Stomach (tissue), 4 donors: ENCODE measurements around the gene TBC1D3B.

Source experiments
- CTCF ChIP-seq, 7 experiments: fragments of 450-650 bp in 4 of 7; fragments of 200-600 bp in 3 of 7; sonication (generic) in 3 of 7; IDR thresholded peaks; one replicate each; pipeline ENCODE4 v1.5.1; 2016 to 2019; ENCODE audit warnings: antibody characterized with exemption in 7 of 7, control low read depth in 2 of 7, mild to moderate bottlenecking in 1 of 7
- POLR2A ChIP-seq, 4 donors: fragments of 450-650 bp; IDR thresholded peaks; one replicate each; pipeline ENCODE4 v1.6.1; 2016; ENCODE audit warnings: antibody characterized with exemption in 4 of 4, control low read depth in 2 of 4, mild to moderate bottlenecking in 1 of 4, moderate library complexity in 1 of 4

DNA sequence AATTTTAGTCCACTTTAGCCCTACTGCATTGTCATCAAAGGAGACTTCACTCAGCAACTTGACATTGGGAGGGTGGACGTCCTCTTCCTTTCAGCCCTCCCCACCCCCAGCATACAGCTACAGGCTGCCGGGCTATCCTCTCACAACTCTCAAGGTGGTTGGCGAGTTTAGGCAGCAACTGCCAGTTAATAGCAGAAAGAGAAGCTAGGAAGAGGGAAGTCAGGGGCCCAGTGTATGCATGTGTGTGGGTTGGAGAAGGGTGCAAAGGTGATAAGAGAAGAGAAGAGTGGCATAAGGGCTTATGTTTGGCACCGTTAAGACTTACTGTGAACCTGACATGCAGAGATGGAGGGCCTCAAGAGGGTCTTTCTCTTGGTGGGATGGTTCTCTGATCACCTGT is 41.0 kb downstream of the TBC1D3B start:
- TF ChIP-seq CTCF (IDR thresholded peaks at IDR 0.05) (no peak), POLR2A (IDR thresholded peaks at IDR 0.05) (no peak)
